Neutrophil (primary cell): ENCODE measurements around the gene TNIK.

Experiments
- H3K27ac ChIP-seq: fragments of 200-600 bp; sonication (generic); 2 replicates; pipeline ENCODE4 v1.5.1; 2016; ENCODE audit warnings: mild to moderate bottlenecking, moderate library complexity
- H3K27me3 ChIP-seq: fragments of 200-600 bp; sonication (generic); 2 replicates; pipeline ENCODE4 v1.6.0; 2016; ENCODE audit warnings: mild to moderate bottlenecking
- H3K36me3 ChIP-seq: fragments of 200-600 bp; sonication (generic); 2 replicates; pipeline ENCODE4 v1.5.1; 2017
- H3K4me1 ChIP-seq, 2 experiments: fragments of 200-600 bp in 1 of 2; sonication (generic) in 1 of 2; 1 replicate in 1 of 2; 2 replicates in 1 of 2; pipeline versions ENCODE4 v1.5.1 to v1.6.1; 2013 to 2016; ENCODE audit warnings: low read depth in 1 of 2, low read length in 1 of 2, mild to moderate bottlenecking in 1 of 2, moderate library complexity in 1 of 2; ENCODE audit not compliant: control insufficient read depth in 1 of 2, insufficient read depth in 1 of 2
- H3K4me3 ChIP-seq, 2 experiments: fragments of 200-600 bp in 1 of 2; sonication (generic) in 1 of 2; 1 replicate in 1 of 2; 2 replicates in 1 of 2; pipeline ENCODE4 v1.5.1; 2013 to 2016; ENCODE audit warnings: low read depth in 1 of 2, low read length in 1 of 2, mild to moderate bottlenecking in 1 of 2, moderate library complexity in 1 of 2
- H3K9me3 ChIP-seq: fragments of 200-600 bp; sonication (generic); 2 replicates; pipeline ENCODE4 v1.5.1; 2016
- CTCF ChIP-seq: fragments of 200-600 bp; sonication (generic); IDR thresholded peaks from 2 replicates; pipeline ENCODE4 v1.5.1; 2016; ENCODE audit warnings: antibody characterized with exemption

Gene TNIK

DNA sequence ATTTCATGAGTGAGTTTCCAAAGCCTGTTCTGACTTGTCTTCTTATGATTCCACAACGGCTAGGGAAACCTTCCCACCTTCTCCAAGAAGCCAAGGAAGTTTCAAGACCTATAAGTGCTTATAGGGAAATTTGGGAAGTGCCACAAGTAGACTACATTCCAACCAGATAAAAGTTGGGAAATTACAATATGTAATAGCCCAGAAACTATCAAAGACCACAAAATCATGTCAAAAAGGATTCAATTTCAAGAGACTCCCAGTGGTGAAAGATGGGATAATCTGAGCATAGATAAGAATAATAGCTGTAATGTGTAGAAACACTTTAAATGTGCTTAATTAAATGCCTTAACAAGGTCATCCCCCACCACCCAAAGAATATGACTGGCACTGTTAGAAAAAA lies 264.5 kb downstream of the TNIK start:
- H3K27me3 ChIP-seq = no peaks in the 10 kb centered on the region
- no peaks in the 10 kb centered on the region for H3K9me3 ChIP-seq
- no peaks in the 10 kb centered on the region for H3K36me3 ChIP-seq
- no peaks in the 10 kb centered on the region for H3K4me1 ChIP-seq
- no peak overlapping the region for H3K4me3 ChIP-seq
- no peak overlapping the region for H3K27ac ChIP-seq
- no peak for TF ChIP-seq CTCF

DNA sequence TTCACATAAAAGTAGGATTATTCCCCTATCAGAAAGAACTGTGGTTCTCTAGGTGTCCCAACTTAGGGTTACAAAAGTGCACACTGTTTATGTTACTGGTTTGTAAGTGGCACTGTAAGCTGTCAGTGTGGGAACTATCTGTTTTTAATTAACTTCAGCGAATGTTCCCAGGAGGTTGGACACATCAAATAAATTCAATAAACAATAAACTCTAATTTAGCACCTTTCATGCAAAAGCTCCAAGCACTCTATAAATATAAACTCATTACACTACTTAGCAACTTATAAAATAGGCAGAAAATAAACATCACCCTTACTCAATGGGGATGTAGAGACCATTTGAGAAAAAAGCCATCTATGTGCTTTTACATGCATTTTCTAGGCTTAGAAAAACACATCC lies 265.2 kb downstream of the TNIK start:
- H3K27ac ChIP-seq = no peak overlapping the region
- H3K36me3 ChIP-seq = no peaks in the 10 kb centered on the region
- H3K4me1 ChIP-seq = no peaks in the 10 kb centered on the region
- no peak for TF ChIP-seq CTCF
- H3K27me3 ChIP-seq = no peaks in the 10 kb centered on the region
- H3K9me3 ChIP-seq = no peaks in the 10 kb centered on the region
- no peak overlapping the region for H3K4me3 ChIP-seq

- no peak overlapping the region for H3K4me3 ChIP-seq
- H3K27ac ChIP-seq = no peak overlapping the region
- H3K36me3 ChIP-seq = no peaks in the 10 kb centered on the region
- H3K9me3 ChIP-seq = no peaks in the 10 kb centered on the region
- H3K4me1 ChIP-seq = no peaks in the 10 kb centered on the region
- H3K27me3 ChIP-seq = no peaks in the 10 kb centered on the region
- TF ChIP-seq CTCF = no peak
Measured at GRCh38 chr3:171193693-171194092, 266.5 kb downstream of the TNIK start.

DNA sequence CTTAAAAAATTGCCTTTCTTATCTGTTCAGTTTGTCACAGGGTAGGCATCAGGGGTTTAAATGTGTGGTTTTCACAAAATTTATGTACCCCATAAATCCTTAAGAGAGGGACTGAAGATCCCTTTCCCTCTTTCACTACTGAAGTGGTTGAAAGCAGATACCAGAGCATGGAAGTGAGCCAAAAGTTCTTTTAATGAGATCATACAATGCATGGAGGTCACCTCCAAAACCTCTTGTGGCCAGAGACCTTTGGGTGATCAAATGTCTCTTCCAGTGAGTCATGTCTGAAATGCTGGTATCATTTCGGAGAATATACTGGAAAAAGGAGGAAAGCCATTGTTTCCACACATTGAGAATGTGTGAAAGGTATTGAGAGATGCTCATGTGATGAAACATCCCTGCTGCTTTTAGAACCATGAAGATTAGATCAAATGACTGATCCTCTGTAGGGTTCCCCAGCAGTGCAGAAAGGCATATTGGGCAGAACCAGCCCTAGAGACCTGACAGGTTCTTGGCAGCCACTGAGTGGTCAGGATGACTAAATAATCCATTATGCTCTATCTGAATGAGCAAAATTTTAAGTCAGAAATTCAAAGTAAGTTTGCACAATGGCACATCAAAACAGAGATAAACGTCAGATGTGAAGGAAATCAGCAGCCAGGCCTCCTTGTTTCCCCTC lies 267.9 kb downstream of the TNIK start:
- H3K27me3 ChIP-seq = no peaks in the 10 kb centered on the region
- H3K4me1 ChIP-seq = no peaks in the 10 kb centered on the region
- no peaks in the 10 kb centered on the region for H3K9me3 ChIP-seq
- no peak overlapping the region for H3K27ac ChIP-seq
- no peak for TF ChIP-seq CTCF
- H3K4me3 ChIP-seq = no peak overlapping the region
- H3K36me3 ChIP-seq = no peaks in the 10 kb centered on the region

- Histone ChIP-seq H3K9me3 (no peaks in the 10 kb centered on the region), H3K4me3 (no peak overlapping the region), H3K27ac (no peak overlapping the region), H3K27me3 (no peaks in the 10 kb centered on the region), H3K4me1 (no peaks in the 10 kb centered on the region), H3K36me3 (no peaks in the 10 kb centered on the region)
- TF ChIP-seq CTCF = no peak
Measured at GRCh38 chr3:171190668-171191067, 269.5 kb downstream of the TNIK start.
